Brain microvascular endothelial cell (primary cell): ENCODE measurements around the gene HES4.
"Not testable (repeated sequence)": the region's sequence is repeated elsewhere in the genome, so short reads cannot be mapped to it uniquely, and the experiment has no call there.

ENCODE experiments used
- DNase-seq: peaks from one replicate; pipeline ENCODE4 v3.0.0-alpha.2; 2020
- H3K27ac ChIP-seq: fragments of 250-450 bp; sonication (Bioruptor Pico); 2 replicates; pipeline ENCODE4 v1.5.1; 2020; ENCODE audit warnings: mild to moderate bottlenecking, moderate library complexity
- H3K27me3 ChIP-seq: fragments of 250-450 bp; sonication (Bioruptor Pico); replicated peaks from 2 replicates; pipeline ENCODE4 v1.5.1; 2020; ENCODE audit warnings: mild to moderate bottlenecking
- H3K36me3 ChIP-seq: fragments of 250-450 bp; sonication (Bioruptor Pico); replicated peaks from 2 replicates; pipeline ENCODE4 v1.5.1; 2020; ENCODE audit warnings: mild to moderate bottlenecking
- H3K4me3 ChIP-seq: 2 replicates; pipeline ENCODE4 v1.5.1; 2011; ENCODE audit warnings: low read depth, mild to moderate bottlenecking, control low read depth, low read length, moderate library complexity
- in situ Hi-C: cut with HindIII; loops from 2 replicates; pipeline ENCODE4 v1.10.0; 2017; ENCODE audit warnings: low sequenced_read_pairs, low pct_ligation_motif_present
- TF ChIP-seq, protein P1 (sequence below): IDR thresholded peaks from 2 replicates; pipeline ENCODE4 v1.5.1; 2011; ENCODE audit warnings: low read depth, mild to moderate bottlenecking, moderate library complexity, low read length, control low read depth, inconsistent platforms; ENCODE audit errors: missing control alignments

The HES4 gene

DNA sequence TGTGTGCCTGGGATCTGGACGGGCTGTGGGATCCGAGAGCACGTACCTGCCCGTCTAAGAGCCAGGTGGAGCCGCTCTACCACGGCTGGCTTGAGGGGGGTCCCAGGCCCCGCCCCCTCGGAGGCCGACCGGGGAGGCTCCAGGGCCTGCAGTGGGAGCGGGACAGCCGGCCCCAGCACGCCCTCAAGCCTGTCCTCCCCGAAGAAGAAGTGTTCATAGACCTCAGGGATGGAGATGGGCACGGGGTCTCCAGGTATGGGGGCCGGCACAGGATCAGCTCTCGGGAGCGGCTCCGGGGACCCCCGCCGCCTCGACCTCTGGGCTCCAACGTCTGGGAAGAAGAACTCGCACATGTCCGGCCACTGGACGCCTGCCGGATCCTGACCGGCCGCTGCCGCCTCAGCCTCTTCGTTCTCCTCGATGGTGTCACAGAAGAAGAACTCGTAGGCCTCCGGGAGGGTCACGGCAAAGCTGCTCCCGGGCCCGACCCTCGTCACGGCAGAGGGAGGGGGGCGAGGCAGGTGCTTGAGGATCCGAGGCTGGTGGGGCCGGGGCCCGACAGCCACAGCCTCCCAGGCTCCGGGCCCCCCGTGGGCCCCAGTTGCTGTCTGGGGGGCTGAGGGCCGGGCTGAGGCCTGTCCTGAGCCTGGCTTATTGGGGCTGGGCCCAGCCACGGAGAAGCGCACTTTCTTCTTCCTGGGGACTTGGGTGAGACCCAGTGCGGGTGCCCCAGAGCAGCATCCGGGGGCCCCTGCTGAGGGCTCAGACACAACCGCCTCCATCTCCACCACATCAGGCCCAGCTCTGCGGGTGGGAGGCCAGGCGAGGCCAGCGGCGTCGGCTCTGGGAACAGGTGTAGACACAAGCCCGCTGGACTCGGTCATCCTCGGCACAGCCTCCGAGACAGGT is 20.8 kb downstream of the HES4 start:
- H3K4me3 ChIP-seq = no peak overlapping the region
- no peak overlapping the region for H3K27ac ChIP-seq
- in situ Hi-C loops = no loop called here
- H3K36me3 ChIP-seq = no peaks in the 10 kb centered on the region
- TF ChIP-seq, protein P1, sequence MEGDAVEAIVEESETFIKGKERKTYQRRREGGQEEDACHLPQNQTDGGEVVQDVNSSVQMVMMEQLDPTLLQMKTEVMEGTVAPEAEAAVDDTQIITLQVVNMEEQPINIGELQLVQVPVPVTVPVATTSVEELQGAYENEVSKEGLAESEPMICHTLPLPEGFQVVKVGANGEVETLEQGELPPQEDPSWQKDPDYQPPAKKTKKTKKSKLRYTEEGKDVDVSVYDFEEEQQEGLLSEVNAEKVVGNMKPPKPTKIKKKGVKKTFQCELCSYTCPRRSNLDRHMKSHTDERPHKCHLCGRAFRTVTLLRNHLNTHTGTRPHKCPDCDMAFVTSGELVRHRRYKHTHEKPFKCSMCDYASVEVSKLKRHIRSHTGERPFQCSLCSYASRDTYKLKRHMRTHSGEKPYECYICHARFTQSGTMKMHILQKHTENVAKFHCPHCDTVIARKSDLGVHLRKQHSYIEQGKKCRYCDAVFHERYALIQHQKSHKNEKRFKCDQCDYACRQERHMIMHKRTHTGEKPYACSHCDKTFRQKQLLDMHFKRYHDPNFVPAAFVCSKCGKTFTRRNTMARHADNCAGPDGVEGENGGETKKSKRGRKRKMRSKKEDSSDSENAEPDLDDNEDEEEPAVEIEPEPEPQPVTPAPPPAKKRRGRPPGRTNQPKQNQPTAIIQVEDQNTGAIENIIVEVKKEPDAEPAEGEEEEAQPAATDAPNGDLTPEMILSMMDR = no peak
- peaks cover 3% of the 10 kb centered on the region for H3K27me3 ChIP-seq
- no peak for DNase-seq

DNA sequence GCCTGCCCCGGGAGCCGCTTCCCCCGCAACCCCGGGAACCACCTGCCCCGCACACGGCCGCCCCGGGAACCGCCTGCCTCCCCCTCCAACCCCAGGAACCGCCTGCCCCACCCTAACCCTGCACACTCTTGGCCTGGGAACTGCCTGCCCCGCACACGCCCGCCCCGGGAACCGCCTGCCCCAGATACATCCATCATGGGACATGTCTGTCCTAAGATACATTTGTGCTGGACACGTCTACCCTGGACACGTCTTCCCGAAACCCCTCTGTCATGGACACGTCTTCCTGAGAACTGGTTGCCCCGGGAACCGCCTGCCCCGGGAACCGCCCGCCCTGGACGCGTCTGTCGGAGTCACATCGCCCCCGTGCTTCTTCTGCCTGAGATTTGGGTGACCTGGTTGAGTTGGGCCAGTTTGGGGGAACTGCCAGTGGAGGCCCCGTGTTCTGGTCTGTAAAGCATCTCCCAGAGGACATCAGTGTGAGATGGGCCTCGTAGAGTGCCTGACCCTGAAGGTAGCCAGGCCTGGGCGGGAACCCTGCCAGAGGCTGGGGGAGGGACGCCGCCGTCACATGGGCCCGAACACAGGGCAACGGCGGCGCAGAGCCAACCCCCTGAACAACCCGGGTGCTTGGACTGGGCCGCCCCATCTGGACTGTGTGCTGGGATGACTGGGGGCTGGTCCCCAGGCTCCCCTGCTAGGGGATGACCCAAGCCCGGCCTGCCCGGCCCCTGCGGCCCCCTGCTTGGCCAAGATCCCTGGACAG is 21.6 kb downstream of the HES4 start:
- H3K36me3 ChIP-seq = no peaks in the 10 kb centered on the region
- H3K4me3 ChIP-seq = no peak overlapping the region
- H3K27me3 ChIP-seq = peaks cover 3% of the 10 kb centered on the region
- TF ChIP-seq, protein P1 = no peak
- no peak overlapping the region for H3K27ac ChIP-seq
- in situ Hi-C loops = no loop called here
- DNase-seq = no peak

DNA sequence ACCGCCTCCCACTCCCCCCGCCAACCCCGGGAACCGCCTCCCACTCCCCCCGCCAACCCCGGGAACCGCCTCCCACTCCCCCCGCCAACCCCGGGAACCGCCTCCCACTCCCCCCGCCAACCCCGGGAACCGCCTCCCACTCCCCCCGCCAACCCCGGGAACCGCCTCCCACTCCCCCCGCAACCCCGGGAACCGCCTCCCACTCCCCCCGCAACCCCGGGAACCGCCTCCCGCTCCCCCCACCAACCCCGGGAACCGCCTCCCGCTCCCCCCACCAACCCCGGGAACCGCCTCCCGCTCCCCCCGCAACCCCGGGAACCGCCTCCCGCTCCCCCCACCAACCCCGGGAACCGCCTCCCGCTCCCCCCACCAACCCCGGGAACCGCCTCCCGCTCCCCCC is 23.1 kb downstream of the HES4 start:
- H3K36me3 ChIP-seq, H3K27ac ChIP-seq, in situ Hi-C loops, H3K4me3 ChIP-seq, DNase-seq, H3K27me3 ChIP-seq: not testable (repeated sequence)

DNA sequence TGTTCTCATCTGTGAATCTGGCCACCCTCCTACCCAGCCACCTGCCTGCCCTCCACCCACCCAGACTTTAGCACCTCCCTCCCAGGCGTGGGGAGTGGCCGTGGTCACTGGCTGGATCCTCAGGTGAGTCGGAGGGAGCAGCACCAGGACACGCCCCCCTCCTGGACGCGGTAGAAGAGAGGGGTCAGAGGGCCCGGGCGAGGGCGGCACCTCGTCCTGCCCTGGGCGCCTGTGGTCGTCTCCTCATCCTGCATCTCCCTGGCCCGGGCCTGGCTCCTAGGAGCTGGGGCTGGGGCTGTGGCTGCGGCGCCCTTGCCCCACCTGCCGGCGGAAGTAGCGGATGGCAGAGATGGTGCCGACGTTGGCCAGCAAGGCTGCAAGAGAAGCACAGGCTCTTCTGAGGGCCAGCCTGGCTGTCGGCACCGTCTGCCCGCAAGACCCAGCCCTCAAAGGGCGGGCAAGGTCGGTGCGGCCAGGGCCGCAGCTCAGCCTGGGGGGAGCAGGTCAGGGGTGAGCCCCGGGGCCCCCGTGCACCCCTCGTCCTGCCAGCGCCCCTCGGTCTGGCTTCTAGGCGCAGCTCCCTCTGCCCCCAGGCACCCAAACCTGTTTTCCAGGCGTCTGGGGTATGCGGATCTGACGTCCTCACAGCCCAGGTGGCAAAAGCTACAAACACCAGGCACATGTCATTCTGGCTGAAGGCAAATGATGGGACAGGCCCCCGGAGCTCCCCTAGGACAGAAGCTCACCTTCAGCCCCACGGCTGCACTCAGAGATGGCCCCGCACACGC is 23.8 kb downstream of the HES4 start:
- H3K4me3 ChIP-seq = no peak overlapping the region
- TF ChIP-seq, protein P1 = peak; percentile 67

DNA sequence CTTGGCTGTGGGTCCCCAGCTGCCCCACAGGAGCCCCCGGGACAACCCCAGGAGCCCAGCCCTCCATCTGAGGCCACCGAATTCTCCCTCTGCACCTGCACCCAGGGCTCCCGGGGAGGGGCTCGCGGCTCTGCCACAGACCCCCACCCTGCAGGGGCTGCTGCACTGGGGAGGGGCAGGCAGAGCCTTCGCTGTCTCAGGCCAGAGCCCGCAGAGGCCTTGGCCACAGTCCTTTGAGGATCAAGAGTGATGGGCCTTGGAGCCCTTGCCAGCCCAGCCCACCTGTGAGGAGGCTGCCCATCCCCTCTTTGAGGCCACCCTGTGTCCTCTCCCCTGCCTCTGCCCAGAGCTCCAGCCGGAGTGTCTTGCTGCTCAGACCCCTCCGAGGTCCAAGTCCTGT is 24.5 kb downstream of the HES4 start:
- TF ChIP-seq, protein P1 = no peak
- no peak overlapping the region for H3K4me3 ChIP-seq
- DNase-seq = no peak
- H3K27ac ChIP-seq = no peak overlapping the region
- in situ Hi-C loops = no loop called here
- peaks cover 4% of the 10 kb centered on the region for H3K27me3 ChIP-seq
- H3K36me3 ChIP-seq = no peaks in the 10 kb centered on the region

More for the DNA sequence above, 23.8 kb downstream of the HES4 start:
- no peaks in the 10 kb centered on the region for H3K36me3 ChIP-seq
- H3K27me3 ChIP-seq = no peaks in the 10 kb centered on the region
- DNase-seq = no peak
- in situ Hi-C loops = no loop called here
- H3K27ac ChIP-seq = no peak overlapping the region
